GM12864 (cell line): ENCODE results near the gene CRTAP.

Experiments used
- DNase-seq: peaks from one replicate; pipeline ENCODE4 v3.0.0-alpha.2; 2011; ENCODE audit warnings: low read depth
- H3K4me3 ChIP-seq: 2 replicates; pipeline ENCODE4 v1.5.1; 2011; ENCODE audit warnings: mild to moderate bottlenecking, low read depth, low read length, control low read depth
- TF ChIP-seq, protein P1 (sequence below): IDR thresholded peaks from 2 replicates; pipeline ENCODE4 v1.5.1; 2011; ENCODE audit warnings: low read depth, mild to moderate bottlenecking, moderate library complexity, low read length, control low read depth, inconsistent platforms; ENCODE audit errors: missing control alignments

CRTAP gene

DNA sequence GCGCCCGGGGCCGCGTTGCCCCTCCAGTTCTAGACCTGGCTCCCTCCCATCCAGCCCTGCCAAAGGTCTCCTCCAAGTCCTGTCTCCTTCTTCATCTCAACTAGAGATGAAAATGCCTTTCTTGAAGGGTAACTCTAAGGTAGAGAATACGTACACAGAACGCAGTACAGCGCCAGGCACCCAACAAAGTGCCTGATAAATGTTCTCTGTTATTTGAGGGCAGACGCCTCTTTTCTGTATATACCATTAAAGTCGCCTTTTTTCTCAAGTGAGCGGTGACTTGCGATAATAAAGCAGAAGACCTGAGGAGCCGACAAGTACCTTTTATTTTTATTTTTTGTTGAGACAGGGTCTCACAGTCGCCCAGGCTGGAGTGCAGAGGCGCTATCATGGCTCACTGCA lies 809 bp downstream of the CRTAP start:
- DNase-seq: no peak
- TF ChIP-seq, protein P1, sequence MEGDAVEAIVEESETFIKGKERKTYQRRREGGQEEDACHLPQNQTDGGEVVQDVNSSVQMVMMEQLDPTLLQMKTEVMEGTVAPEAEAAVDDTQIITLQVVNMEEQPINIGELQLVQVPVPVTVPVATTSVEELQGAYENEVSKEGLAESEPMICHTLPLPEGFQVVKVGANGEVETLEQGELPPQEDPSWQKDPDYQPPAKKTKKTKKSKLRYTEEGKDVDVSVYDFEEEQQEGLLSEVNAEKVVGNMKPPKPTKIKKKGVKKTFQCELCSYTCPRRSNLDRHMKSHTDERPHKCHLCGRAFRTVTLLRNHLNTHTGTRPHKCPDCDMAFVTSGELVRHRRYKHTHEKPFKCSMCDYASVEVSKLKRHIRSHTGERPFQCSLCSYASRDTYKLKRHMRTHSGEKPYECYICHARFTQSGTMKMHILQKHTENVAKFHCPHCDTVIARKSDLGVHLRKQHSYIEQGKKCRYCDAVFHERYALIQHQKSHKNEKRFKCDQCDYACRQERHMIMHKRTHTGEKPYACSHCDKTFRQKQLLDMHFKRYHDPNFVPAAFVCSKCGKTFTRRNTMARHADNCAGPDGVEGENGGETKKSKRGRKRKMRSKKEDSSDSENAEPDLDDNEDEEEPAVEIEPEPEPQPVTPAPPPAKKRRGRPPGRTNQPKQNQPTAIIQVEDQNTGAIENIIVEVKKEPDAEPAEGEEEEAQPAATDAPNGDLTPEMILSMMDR: no peak
- peak overlapping the region; percentile 85 for H3K4me3 ChIP-seq

DNA sequence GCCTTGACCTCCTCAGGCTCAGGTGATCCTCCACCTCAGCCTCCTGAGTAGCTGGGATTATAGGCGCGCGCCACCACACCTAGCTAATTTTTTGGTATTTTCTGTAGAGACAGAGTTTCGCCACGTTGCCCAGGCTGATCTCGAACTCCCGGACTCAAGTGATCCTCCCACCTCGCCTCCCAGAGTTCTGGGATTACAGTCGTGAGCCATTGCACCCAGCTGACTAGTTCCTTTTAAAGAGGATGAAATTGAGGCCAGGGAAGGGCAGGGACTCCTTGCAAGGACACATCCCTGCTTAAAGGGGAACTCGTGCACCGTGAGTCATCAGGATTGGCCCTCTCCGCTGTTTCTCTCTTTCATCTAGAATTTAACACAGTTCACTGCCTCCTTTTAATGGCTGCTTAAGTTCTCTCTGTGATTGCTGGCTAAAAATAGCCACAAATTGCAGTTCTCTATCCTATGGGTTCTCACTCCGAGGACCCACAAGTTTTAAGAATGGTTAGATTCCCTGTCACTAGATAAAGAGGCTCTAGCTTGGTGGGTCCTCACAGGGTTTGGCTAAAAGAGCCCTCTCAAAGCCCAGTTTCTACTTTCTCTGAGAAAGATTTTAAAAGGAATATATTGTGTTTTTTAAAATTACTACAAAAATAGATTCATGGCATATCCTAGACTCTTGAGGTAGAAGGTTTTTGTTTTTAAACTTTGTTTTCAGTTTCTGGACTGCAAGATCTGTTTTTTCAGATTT lies 1.4 kb downstream of the CRTAP start:
- H3K4me3 ChIP-seq: peak overlapping the region; percentile 85
- no peak for DNase-seq
- TF ChIP-seq, protein P1: no peak

DNA sequence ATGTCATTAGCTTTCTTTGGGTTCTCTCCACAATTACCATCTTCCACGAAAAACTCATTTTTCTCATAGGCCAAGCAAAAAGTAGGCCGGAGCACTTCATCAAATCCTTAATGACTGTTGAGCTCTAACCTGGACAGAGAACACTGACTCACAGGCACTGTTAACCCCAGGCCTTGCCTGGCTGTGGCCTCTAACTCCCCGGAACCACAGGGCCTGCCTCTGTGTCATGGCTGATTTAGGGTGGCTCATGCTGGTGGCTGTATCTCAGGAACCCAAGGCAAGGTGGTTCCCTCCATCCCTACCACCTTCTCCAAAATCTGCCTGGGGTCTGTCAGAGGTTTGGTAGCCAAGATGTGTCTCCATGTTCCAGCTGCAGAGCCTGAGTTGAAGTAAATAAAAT lies 3.6 kb downstream of the CRTAP start:
- TF ChIP-seq, protein P1: no peak
- H3K4me3 ChIP-seq: no peak overlapping the region
- DNase-seq: no peak

DNA sequence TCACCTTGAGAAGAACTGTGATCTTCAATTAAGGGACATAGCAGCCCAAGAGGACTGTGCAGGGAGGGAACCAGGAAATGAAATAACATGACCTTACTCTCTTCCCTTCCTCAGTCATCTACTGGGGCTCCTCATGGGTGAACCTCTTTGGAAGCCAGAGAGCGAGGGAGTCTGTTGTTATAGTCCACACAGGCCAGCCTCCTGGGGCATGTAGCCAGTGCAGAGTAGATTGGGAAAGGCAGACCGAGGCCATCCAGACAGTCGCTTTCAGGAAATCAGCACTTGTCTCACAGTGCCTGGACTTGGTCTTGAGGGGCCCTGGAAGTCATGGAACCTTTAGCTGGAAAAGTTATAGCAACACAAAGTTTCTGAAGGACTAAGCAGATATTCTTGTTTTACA lies 6.1 kb downstream of the CRTAP start:
- TF ChIP-seq, protein P1: no peak
- H3K4me3 ChIP-seq: no peak overlapping the region
- DNase-seq: no peak

DNA sequence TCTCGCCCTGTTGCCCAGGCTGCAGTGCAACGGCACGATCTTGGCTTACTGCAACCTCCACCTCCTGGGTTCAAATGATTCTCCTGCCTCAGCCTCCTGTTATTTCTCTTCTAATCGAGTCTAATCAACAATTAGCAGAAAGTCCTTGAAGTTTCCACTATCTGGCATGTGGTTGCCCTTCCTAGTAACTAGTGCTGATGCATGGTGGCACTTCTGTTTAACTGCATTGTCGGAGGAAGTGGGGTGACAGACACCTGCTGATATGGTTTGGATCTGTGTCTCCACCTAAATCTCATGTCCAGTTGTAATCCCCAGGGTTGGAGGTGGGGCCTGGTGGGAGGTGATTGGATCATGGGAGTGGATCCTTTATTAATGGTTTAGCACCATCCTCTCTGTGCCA lies 9.2 kb downstream of the CRTAP start:
- DNase-seq: no peak
- H3K4me3 ChIP-seq: no peak overlapping the region

DNA sequence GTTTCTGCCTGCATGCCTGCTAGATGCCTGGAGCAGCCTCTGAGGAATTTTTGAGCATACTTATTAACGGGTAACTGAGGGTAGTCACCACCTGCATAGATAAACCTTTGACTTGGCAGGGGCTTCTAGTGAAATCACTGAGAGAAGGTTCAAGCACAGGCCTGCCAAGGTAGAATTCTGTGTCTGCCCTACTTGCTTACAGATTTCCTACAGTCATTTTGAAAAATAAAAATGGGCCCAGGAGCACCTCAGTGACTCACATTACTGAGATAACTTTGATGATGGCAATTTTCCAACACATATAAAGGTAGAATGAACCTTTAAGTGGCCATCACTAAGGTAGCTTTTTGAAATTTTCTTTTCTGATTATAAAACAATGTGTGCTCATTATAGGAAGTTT lies 10.8 kb downstream of the CRTAP start:
- no peak overlapping the region for H3K4me3 ChIP-seq
- DNase-seq: no peak
- TF ChIP-seq, protein P1: no peak

More for the DNA sequence above, 9.2 kb downstream of the CRTAP start:
- TF ChIP-seq, protein P1: no peak

DNA sequence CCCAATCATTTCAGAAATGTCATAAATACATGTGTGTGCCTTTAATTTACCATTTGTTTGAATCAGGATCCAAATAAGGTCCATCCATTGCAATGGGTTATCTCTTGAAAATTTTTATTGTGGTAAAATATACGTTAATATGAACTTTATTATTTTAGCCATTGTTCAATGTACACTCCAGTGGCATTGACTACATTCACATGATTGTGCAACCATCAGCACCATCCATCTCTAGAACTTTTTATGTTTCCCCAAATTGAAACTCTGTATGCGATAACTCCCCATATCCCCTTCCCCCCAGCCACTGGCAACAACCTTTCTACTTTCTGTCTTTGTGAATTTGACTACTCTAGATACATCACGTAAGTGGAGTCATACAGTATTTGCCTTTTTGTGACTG lies 12.0 kb downstream of the CRTAP start:
- no peak overlapping the region for H3K4me3 ChIP-seq
- DNase-seq: no peak
- TF ChIP-seq, protein P1: no peak
